Cardiac fibroblast (primary cell): ENCODE results near the gene CSE1L.
A peak's percentile ranks its signal among the peaks of the same experiment; 100 is the strongest.
"Not testable (repeated sequence)": the region's sequence is repeated elsewhere in the genome, so short reads cannot be mapped to it uniquely, and the experiment has no call there.

Source experiments
- DNase-seq, 2 donors: peaks; one replicate each; pipeline versions ENCODE4 v3.0.0 to v3.0.0-alpha.2; 2010; ENCODE audit warnings: low read depth in 2 of 2
- H3K4me3 ChIP-seq, 2 donors: replicated peaks in 1 of 2; 1 replicate in 1 of 2; 2 replicates in 1 of 2; pipeline ENCODE4 v1.5.1; 2011; ENCODE audit warnings: low read depth in 2 of 2, low read length in 2 of 2, mild to moderate bottlenecking in 2 of 2, moderate library complexity in 1 of 2
- CTCF ChIP-seq: IDR thresholded peaks from one replicate; pipeline ENCODE4 v1.5.1; 2011; ENCODE audit warnings: low read depth, mild to moderate bottlenecking, low read length, inconsistent platforms

Gene CSE1L

DNA sequence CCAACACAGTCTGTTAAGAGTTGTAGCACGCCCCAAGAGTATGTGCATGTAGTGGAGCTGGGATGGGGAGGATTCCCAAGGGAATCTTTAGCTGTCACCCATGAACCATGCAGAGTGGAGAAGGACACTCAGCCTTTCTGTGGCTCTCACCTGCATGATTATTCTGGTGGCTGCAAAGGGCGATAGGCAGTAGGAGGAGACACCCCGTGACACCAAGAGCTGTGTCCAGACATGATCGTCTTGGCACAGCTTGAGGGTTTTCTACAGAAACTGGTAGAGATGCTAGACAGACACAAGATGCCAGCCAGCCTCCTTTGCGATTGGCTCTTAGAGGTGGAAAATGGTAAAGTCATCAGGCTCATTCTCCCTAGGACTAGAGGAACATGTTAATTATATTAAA lies 3.1 kb upstream of the CSE1L start:
- no peak overlapping the region for H3K4me3 ChIP-seq
- no peak for TF ChIP-seq CTCF
- DNase-seq = no peak

DNA sequence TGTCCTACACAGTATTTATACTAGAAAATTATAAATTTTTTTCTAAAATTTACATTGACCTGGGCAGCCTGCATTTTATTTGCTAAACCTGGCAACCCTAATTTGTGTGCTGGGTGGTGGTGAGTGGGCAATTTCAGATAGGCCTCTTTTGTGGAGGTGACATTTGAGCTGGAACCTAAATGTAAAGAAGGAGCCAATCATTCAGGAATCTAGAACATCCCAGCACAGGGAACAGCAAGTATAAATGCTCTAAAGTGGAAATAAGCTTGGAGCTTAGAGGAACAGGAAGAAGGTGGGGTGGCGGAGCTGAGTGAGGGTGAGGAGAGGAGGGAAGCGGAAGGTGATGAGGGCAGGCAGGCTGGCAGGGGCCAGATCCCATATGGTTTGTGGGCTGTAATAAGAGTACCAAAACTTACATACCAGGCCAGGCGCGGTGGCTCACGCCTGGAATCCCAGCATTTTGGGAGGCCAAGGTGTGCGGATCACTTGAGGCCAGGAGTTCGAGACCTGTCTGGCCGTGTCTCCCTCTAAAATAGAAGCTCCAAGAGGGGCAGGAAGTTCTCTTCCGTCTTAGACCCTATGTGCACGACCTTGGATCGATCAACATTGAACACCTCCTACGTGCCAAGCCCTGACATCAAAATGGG lies 549 bp upstream of the CSE1L start:
- H3K4me3 ChIP-seq = peak overlapping the region; percentile 100
- peak; percentile 7 to 9 for DNase-seq
- no peak for TF ChIP-seq CTCF

DNA sequence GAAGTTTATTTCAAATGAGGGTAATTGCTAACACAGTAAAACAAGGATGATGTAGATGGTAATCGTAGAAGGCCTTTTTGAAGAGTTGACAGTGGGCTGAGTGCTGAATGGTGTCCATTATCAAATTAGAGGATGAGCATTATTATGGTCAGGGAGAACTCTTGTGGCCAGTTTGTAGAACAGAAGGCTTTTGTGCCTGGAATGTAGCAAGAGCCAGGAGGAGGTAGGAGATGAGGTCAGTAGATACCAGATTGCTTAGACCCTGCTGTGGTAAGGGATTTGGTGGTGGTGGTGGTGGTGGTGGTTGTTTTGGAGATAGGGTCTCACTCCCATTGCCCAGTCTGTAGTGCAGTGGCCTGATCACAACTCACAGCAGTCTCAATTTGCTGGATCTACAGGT lies 6.2 kb downstream of the CSE1L start:
- no peak for DNase-seq
- H3K4me3 ChIP-seq = no peak overlapping the region

DNA sequence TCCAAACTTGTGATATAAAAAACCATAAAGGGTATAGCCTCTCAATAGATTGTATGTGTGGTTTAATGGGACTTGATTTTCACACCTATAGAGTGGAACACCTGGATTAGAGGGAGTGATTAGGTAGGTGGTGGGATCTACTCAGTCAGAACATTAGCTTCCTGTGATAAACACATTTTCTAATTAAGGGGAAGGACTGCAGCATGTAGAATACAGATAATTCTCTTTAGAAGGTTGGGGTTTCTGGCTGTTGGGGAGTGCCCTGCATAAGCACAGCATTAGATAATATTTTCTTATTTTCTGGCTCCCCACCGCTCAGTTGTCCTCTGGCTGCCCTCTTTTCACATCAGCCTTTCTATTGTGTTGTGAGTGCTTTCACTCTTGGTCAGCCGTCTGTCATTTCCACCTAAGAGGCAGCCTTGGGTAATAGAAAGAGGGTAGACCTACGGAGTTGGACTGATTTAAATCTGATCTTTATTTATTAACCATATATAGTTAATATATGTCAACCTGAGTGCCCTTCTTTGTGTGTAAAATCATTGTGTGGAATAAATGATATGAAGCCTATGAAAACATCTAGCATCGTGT lies 8.0 kb downstream of the CSE1L start:
- peak in 1 of 2 donors; percentile 17 for DNase-seq
- TF ChIP-seq CTCF = no peak
- no peak overlapping the region for H3K4me3 ChIP-seq

More for the DNA sequence above, 6.2 kb downstream of the CSE1L start:
- no peak for TF ChIP-seq CTCF

DNA sequence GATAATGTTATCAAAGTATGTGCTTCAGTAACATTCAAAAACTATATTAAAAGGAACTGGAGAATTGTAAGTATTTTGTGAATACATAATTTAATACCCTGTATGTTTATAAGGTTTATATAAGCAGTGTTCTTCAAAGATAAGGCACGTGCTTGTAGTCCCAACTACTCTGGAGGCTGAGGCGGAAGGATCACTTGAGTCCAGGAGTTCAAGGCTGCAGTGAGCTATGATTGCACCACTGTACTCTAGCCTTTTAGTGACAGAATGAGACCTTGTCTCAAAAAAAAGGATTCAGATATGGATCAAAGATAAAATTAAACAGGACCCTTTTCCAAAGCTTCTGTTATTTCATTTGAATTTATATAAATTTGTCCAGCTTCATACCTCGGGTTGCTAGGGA lies 17.2 kb downstream of the CSE1L start:
- no peak for TF ChIP-seq CTCF
- no peak overlapping the region for H3K4me3 ChIP-seq
- no peak for DNase-seq

DNA sequence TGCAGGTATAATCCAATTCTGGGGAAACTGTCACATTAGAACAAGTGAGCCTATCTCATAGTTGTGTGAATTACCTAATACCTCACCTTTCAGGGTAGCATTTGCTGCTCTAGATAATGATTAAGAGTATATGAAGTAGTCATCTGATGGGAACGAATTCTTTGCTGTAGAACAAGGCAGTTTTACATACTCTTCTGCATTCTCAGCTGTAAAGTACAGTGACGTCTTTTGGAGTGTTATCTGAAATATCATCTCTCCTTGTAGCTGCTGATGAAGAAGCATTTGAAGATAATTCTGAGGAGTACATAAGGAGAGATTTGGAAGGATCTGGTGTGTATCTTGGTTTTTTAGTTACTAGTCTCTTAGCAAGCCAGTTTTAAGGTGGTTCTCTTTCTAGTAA lies 28.4 kb downstream of the CSE1L start:
- no peak for TF ChIP-seq CTCF
- no peak overlapping the region for H3K4me3 ChIP-seq
- DNase-seq = no peak

DNA sequence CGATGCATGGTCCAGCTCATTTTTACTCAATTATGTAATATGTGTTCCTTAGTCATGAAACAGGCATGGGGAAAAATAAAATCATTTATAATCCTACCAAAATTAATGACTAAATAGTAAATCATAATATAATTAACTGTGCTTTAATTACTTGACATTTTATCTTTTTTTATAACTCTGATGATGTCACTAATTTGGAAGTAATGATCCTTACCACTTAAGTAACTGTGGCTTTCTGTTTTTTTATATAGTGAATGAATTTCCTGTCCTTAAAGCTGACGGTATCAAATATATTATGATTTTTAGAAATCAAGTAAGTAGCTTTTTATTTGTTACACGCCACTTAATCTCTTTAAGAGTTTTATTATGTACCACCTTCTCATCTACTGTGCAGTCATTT lies 32.2 kb downstream of the CSE1L start:
- TF ChIP-seq CTCF = no peak
- no peak overlapping the region for H3K4me3 ChIP-seq
- no peak for DNase-seq

GRCh38 chr20:49082295-49082694 lies 36.2 kb downstream of the CSE1L start:
- H3K4me3 ChIP-seq, DNase-seq: not testable (repeated sequence)
